Measurements from ENCODE around the gene SLC30A1.
"Not testable (repeated sequence)": the region's sequence is repeated elsewhere in the genome, so short reads cannot be mapped to it uniquely, and the experiment has no call there.

SLC30A1 gene

GRCh38 chr1:211578640-211579439 lies at the start of gene SLC30A1:
TSS of gene SLC30A1 (minus strand) at chr1:211579161. CDS start at chr1:211578612, 549 bp downstream.
- in situ Hi-C loops (cut with HindIII; ENCODE audit: low sequenced_read_pairs) = no loop called here
- H3K4me3 ChIP-seq (ENCODE audit: low read depth, low read length) = peak within 1 kb of the TSS; percentile 83
- TF ChIP-seq CTCF (IDR thresholded peaks at IDR 0.05; ENCODE audit: low read depth, low read length, missing control alignments) = no peak
- peak; percentile 96 for DNase-seq (ENCODE audit: low read depth)

GRCh38 chr1:211628417-211628816 lies 49.5 kb upstream of the SLC30A1 start:
- no peak for DNase-seq (ENCODE audit: low read depth)
- in situ Hi-C loops (cut with HindIII; ENCODE audit: low sequenced_read_pairs) = loop anchor here (25.0 kb wide), 1 partner anchor 291 kb away; the partner anchor contains the start of gene TRAF5
- no peak overlapping the region for H3K4me3 ChIP-seq (ENCODE audit: low read depth, low read length)
- no peak for TF ChIP-seq CTCF (IDR thresholded peaks at IDR 0.05; ENCODE audit: low read depth, low read length, missing control alignments)

GRCh38 chr1:211627259-211627658 lies 48.3 kb upstream of the SLC30A1 start:
- no peak for TF ChIP-seq CTCF (IDR thresholded peaks at IDR 0.05; ENCODE audit: low read depth, low read length, missing control alignments)
- in situ Hi-C loops (cut with HindIII; ENCODE audit: low sequenced_read_pairs) = loop anchor here (25.0 kb wide), 1 partner anchor 290 kb away; the partner anchor contains the start of gene TRAF5
- H3K4me3 ChIP-seq (ENCODE audit: low read depth, low read length) = no peak overlapping the region
- DNase-seq (ENCODE audit: low read depth) = no peak

GRCh38 chr1:211625866-211626265 lies 46.9 kb upstream of the SLC30A1 start:
- DNase-seq (ENCODE audit: low read depth) = not testable (repeated sequence)
- in situ Hi-C loops (cut with HindIII; ENCODE audit: low sequenced_read_pairs) = loop anchor here (25.0 kb wide), 1 partner anchor 289 kb away; the partner anchor contains the start of gene TRAF5

GRCh38 chr1:211625040-211625439 lies 46.1 kb upstream of the SLC30A1 start:
- in situ Hi-C loops (cut with HindIII; ENCODE audit: low sequenced_read_pairs) = loop anchor here (25.0 kb wide), 1 partner anchor 288 kb away; the partner anchor contains the start of gene TRAF5
- DNase-seq (ENCODE audit: low read depth) = no peak
- TF ChIP-seq CTCF (IDR thresholded peaks at IDR 0.05; ENCODE audit: low read depth, low read length, missing control alignments) = no peak
- no peak overlapping the region for H3K4me3 ChIP-seq (ENCODE audit: low read depth, low read length)

More at GRCh38 chr1:211625866-211626265, 46.9 kb upstream of the SLC30A1 start:
- H3K4me3 ChIP-seq (ENCODE audit: low read depth, low read length) = not testable (repeated sequence)

GRCh38 chr1:211623515-211623914 lies 44.6 kb upstream of the SLC30A1 start:
- no peak overlapping the region for H3K4me3 ChIP-seq (ENCODE audit: low read depth, low read length)
- no peak for DNase-seq (ENCODE audit: low read depth)
- in situ Hi-C loops (cut with HindIII; ENCODE audit: low sequenced_read_pairs) = no loop called here
- no peak for TF ChIP-seq CTCF (IDR thresholded peaks at IDR 0.05; ENCODE audit: low read depth, low read length, missing control alignments)

Measured in astrocyte of the cerebellum (primary cell).